SK-N-SH treated with all-trans-retinoic acid at 6 μM for 48 hours (cell line): ENCODE data around the gene ZDHHC8.

ENCODE experiments used
- ATAC-seq: fragments of 200-7000 bp; cut with Tn5 transposase; 3 replicates; pipeline ENCODE4 v1.9.1; 2020; ENCODE audit warnings: mild to moderate bottlenecking, moderate library complexity
- ARNTL ChIP-seq: fragments of 450-650 bp; formaldehyde crosslinking; IDR thresholded peaks from 2 replicates; pipeline ENCODE4 v1.5.0; 2020; ENCODE audit warnings: low read depth, mild to moderate bottlenecking, moderate library complexity, borderline replicate concordance
- BACH2 ChIP-seq: fragments of 250-450 bp; sonication (Bioruptor Pico); IDR thresholded peaks from 2 replicates; pipeline ENCODE4 v1.9.0; 2021; ENCODE audit warnings: mild to moderate bottlenecking, borderline replicate concordance
- CREB5 ChIP-seq: fragments of 250-450 bp; sonication (Bioruptor Pico); IDR thresholded peaks from 2 replicates; pipeline ENCODE4 v1.5.1; 2020; ENCODE audit warnings: low read depth, mild to moderate bottlenecking, moderate library complexity
- CSDC2 ChIP-seq: fragments of 250-450 bp; sonication (Bioruptor Pico); IDR thresholded peaks from 2 replicates; pipeline ENCODE4 v1.5.0; 2020; ENCODE audit warnings: mild to moderate bottlenecking, moderate library complexity
- ESRRG ChIP-seq: fragments of 250-450 bp; sonication (Bioruptor Pico); IDR thresholded peaks from 2 replicates; pipeline ENCODE4 v1.6.1; 2021; ENCODE audit warnings: mild to moderate bottlenecking
- GLIS3 ChIP-seq: fragments of 250-450 bp; sonication (Bioruptor Pico); IDR thresholded peaks from 2 replicates; pipeline ENCODE4 v1.5.0; 2020; ENCODE audit warnings: mild to moderate bottlenecking, moderate library complexity
- ISL1 ChIP-seq: fragments of 250-450 bp; sonication (Bioruptor Pico); IDR thresholded peaks from 2 replicates; pipeline ENCODE4 v2.1.2; 2022; ENCODE audit warnings: mild to moderate bottlenecking, moderate library complexity
- OSR1 ChIP-seq: fragments of 250-450 bp; sonication (Bioruptor Pico); IDR thresholded peaks from 2 replicates; pipeline ENCODE4 v1.8.0; 2022; ENCODE audit warnings: moderate library complexity, mild to moderate bottlenecking, inconsistent platforms
- PATZ1 ChIP-seq: fragments of 250-450 bp; sonication (Bioruptor Pico); IDR thresholded peaks from 2 replicates; pipeline ENCODE4 v1.8.0; 2020; ENCODE audit warnings: mild to moderate bottlenecking, moderate library complexity, borderline replicate concordance
- PPARA ChIP-seq: fragments of 250-450 bp; sonication (Bioruptor Pico); IDR thresholded peaks from 2 replicates; pipeline ENCODE4 v1.5.0; 2020; ENCODE audit warnings: mild to moderate bottlenecking, borderline replicate concordance
- RARB ChIP-seq: fragments of 250-450 bp; sonication (Bioruptor Pico); IDR thresholded peaks from 2 replicates; pipeline ENCODE4 v1.8.0; 2021; ENCODE audit warnings: mild to moderate bottlenecking, moderate library complexity
- SNAI2 ChIP-seq: fragments of 250-450 bp; sonication (Bioruptor Pico); IDR thresholded peaks from 2 replicates; pipeline ENCODE4 v1.5.0; 2020; ENCODE audit warnings: mild to moderate bottlenecking, moderate library complexity
- TCF4 ChIP-seq: fragments of 250-450 bp; sonication (Bioruptor Pico); IDR thresholded peaks from 2 replicates; pipeline ENCODE4 v1.8.0; 2021; ENCODE audit warnings: mild to moderate bottlenecking, moderate library complexity, borderline replicate concordance
- TOX ChIP-seq: fragments of 250-450 bp; sonication (Bioruptor Pico); IDR thresholded peaks from 2 replicates; pipeline ENCODE4 v1.8.0; 2021; ENCODE audit warnings: mild to moderate bottlenecking, moderate library complexity, borderline replicate concordance
- ZC3H10 ChIP-seq: fragments of 250-450 bp; sonication (Bioruptor Pico); IDR thresholded peaks from 2 replicates; pipeline ENCODE4 v1.5.1; 2021; ENCODE audit warnings: mild to moderate bottlenecking, moderate library complexity
- ZFP3 ChIP-seq: fragments of 250-450 bp; sonication (Bioruptor Pico); IDR thresholded peaks from 2 replicates; pipeline ENCODE4 v1.5.0; 2020; ENCODE audit warnings: mild to moderate bottlenecking, moderate library complexity
- ZFP30 ChIP-seq: fragments of 450-650 bp; formaldehyde crosslinking; IDR thresholded peaks from 2 replicates; pipeline ENCODE4 v1.5.0; 2022; ENCODE audit warnings: mild to moderate bottlenecking, moderate library complexity
- ZNF565 ChIP-seq: fragments of 450-650 bp; formaldehyde crosslinking; conservative IDR thresholded peaks from 2 replicates; pipeline ENCODE4 v1.5.0; 2020; ENCODE audit warnings: low read depth, mild to moderate bottlenecking, moderate library complexity
- ZNF70 ChIP-seq: fragments of 450-650 bp; formaldehyde crosslinking; IDR thresholded peaks from 2 replicates; pipeline ENCODE4 v1.5.0; 2020; ENCODE audit warnings: mild to moderate bottlenecking, moderate library complexity
- ZNF8 ChIP-seq: fragments of 450-650 bp; formaldehyde crosslinking; IDR thresholded peaks from 2 replicates; pipeline ENCODE4 v1.5.0; 2020; ENCODE audit warnings: mild to moderate bottlenecking, moderate library complexity
- TF ChIP-seq, protein P1 (sequence below): fragments of 250-450 bp; sonication (Bioruptor Pico); IDR thresholded peaks from 2 replicates; pipeline ENCODE4 v1.5.0; 2020; ENCODE audit warnings: mild to moderate bottlenecking, moderate library complexity
- TF ChIP-seq, protein P2 (sequence below): fragments of 250-450 bp; sonication (Bioruptor Pico); IDR thresholded peaks from 2 replicates; pipeline ENCODE4 v1.8.0; 2021; ENCODE audit warnings: low read depth, mild to moderate bottlenecking, moderate library complexity, borderline replicate concordance
- TF ChIP-seq, protein P3 (sequence below): fragments of 250-450 bp; sonication (Bioruptor Pico); IDR thresholded peaks from 2 replicates; pipeline ENCODE4 v1.5.1; 2021; ENCODE audit warnings: mild to moderate bottlenecking, moderate library complexity

ZDHHC8 gene

DNA sequence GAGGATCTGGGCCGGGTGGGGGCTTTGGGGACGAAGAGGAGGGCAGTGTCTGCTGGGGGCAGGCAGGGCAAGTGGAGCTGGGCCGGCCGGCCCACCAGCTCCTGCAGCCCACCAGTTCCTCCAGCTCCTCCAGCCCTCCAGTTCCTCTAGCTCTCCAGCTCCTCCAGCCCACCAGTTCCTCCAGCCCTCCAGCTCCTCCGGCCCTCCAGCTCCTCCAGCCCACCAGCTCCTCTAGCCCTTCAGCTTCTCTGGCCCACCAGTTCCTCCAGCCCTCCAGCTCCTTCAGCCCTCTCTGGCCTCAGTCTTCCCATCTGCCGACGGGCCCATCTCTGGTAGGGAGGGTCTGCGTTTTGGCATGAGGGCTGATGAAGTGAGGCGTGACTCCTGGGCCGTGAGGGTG, 28.4 kb downstream of the ZDHHC8 start:
- no peak for ATAC-seq
- TF ChIP-seq ZFP3 (CRISPR knock-in tag) (no peak), ISL1 (CRISPR knock-in tag) (no peak), ZNF8 (CRISPR knock-in tag) (no peak), ESRRG (CRISPR knock-in tag) (no peak), ZC3H10 (CRISPR knock-in tag) (no peak), TCF4 (CRISPR knock-in tag) (no peak), ZFP30 (CRISPR knock-in tag) (no peak), TOX (CRISPR knock-in tag) (no peak), PATZ1 (CRISPR knock-in tag) (no peak), BACH2 (CRISPR knock-in tag) (no peak), RARB (CRISPR knock-in tag) (no peak), SNAI2 (CRISPR knock-in tag) (no peak), ZNF70 (no peak)
- TF ChIP-seq, protein P1, sequence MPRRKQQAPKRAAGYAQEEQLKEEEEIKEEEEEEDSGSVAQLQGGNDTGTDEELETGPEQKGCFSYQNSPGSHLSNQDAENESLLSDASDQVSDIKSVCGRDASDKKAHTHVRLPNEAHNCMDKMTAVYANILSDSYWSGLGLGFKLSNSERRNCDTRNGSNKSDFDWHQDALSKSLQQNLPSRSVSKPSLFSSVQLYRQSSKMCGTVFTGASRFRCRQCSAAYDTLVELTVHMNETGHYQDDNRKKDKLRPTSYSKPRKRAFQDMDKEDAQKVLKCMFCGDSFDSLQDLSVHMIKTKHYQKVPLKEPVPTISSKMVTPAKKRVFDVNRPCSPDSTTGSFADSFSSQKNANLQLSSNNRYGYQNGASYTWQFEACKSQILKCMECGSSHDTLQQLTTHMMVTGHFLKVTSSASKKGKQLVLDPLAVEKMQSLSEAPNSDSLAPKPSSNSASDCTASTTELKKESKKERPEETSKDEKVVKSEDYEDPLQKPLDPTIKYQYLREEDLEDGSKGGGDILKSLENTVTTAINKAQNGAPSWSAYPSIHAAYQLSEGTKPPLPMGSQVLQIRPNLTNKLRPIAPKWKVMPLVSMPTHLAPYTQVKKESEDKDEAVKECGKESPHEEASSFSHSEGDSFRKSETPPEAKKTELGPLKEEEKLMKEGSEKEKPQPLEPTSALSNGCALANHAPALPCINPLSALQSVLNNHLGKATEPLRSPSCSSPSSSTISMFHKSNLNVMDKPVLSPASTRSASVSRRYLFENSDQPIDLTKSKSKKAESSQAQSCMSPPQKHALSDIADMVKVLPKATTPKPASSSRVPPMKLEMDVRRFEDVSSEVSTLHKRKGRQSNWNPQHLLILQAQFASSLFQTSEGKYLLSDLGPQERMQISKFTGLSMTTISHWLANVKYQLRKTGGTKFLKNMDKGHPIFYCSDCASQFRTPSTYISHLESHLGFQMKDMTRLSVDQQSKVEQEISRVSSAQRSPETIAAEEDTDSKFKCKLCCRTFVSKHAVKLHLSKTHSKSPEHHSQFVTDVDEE (CRISPR knock-in tag), result no peak

DNA sequence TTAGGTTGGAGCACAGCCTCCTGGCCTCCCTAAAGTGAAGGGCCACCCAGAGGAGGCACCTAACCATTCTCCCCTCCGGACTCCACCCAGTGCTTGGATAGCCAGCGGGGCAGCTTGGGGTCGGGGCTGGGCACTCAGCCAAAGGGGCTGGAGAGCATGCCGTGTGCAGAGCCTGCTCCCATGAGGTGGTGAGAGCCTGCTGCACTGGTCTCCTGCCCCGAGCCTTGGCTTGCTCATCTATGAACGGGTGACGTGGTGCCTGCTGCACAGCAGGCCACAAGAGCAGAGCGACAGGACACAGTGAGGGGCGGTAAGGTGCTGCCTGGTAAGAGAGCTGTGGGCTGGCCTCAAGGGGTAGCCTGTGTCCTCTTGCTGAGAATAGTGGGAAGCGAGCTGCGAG, 33.3 kb downstream of the ZDHHC8 start:
- no peak; the same call in 2 of the 3 replicates for ATAC-seq
- no peak for TF ChIP-seq ZNF8 (CRISPR knock-in tag)
- TF ChIP-seq, protein P1 (CRISPR knock-in tag), result no peak
- TF ChIP-seq ZNF565, result no peak
- TF ChIP-seq SNAI2 (CRISPR knock-in tag), result no peak
- TF ChIP-seq TOX (CRISPR knock-in tag), result no peak
- TF ChIP-seq ZFP30 (CRISPR knock-in tag), result no peak

- no peak for ATAC-seq
- TF ChIP-seq ESRRG (CRISPR knock-in tag), result no peak
- TF ChIP-seq BACH2 (CRISPR knock-in tag), result no peak
- TF ChIP-seq, protein P2, sequence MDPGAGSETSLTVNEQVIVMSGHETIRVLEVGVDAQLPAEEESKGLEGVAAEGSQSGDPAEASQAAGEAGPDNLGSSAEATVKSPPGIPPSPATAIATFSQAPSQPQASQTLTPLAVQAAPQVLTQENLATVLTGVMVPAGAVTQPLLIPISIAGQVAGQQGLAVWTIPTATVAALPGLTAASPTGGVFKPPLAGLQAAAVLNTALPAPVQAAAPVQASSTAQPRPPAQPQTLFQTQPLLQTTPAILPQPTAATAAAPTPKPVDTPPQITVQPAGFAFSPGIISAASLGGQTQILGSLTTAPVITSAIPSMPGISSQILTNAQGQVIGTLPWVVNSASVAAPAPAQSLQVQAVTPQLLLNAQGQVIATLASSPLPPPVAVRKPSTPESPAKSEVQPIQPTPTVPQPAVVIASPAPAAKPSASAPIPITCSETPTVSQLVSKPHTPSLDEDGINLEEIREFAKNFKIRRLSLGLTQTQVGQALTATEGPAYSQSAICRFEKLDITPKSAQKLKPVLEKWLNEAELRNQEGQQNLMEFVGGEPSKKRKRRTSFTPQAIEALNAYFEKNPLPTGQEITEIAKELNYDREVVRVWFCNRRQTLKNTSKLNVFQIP, result no peak
- TF ChIP-seq CREB5 (CRISPR knock-in tag), result no peak
- no peak for TF ChIP-seq GLIS3 (CRISPR knock-in tag)
- TF ChIP-seq CSDC2 (CRISPR knock-in tag), result no peak
- TF ChIP-seq TOX (CRISPR knock-in tag), result no peak
- TF ChIP-seq, protein P1 (CRISPR knock-in tag), result no peak
- TF ChIP-seq ARNTL, result no peak
- TF ChIP-seq, protein P3, sequence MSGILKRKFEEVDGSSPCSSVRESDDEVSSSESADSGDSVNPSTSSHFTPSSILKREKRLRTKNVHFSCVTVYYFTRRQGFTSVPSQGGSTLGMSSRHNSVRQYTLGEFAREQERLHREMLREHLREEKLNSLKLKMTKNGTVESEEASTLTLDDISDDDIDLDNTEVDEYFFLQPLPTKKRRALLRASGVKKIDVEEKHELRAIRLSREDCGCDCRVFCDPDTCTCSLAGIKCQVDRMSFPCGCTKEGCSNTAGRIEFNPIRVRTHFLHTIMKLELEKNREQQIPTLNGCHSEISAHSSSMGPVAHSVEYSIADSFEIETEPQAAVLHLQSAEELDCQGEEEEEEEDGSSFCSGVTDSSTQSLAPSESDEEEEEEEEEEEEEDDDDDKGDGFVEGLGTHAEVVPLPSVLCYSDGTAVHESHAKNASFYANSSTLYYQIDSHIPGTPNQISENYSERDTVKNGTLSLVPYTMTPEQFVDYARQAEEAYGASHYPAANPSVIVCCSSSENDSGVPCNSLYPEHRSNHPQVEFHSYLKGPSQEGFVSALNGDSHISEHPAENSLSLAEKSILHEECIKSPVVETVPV (CRISPR knock-in tag), result no peak
- TF ChIP-seq ISL1 (CRISPR knock-in tag), result no peak
- TF ChIP-seq ZFP30 (CRISPR knock-in tag), result no peak
- TF ChIP-seq RARB (CRISPR knock-in tag), result no peak
- TF ChIP-seq OSR1 (CRISPR knock-in tag), result no peak
- TF ChIP-seq SNAI2 (CRISPR knock-in tag), result no peak
- TF ChIP-seq PPARA, result no peak
- no peak for TF ChIP-seq ZNF565
- TF ChIP-seq ZC3H10 (CRISPR knock-in tag), result no peak
These were observed 33.8 kb downstream of the ZDHHC8 start for GRCh38 chr22:20165421-20165820.
